SHP77 (cell line): Measurements from ENCODE around the gene KIF21A.
"Not testable (repeated sequence)": the region's sequence is repeated elsewhere in the genome, so short reads cannot be mapped to it uniquely, and the experiment has no call there.

ENCODE experiments used
- DNase-seq, 2 experiments: peaks; one replicate each; lab custom pipeline; 2025; lab: John Stamatoyannopoulos, UW

KIF21A gene

GRCh38 chr12:39341761-39342160 lies 101.2 kb downstream of the KIF21A start:
- no peak for DNase-seq

- no peak for DNase-seq
Observed at GRCh38 chr12:39341179-39341578, 101.7 kb downstream of the KIF21A start.

GRCh38 chr12:39332661-39333175 lies 110.2 kb downstream of the KIF21A start:
- no peak for DNase-seq

- no peak for DNase-seq
Observed at GRCh38 chr12:39331539-39332261, 111.2 kb downstream of the KIF21A start.

GRCh38 chr12:39329876-39330275 lies 113.0 kb downstream of the KIF21A start:
- DNase-seq = no peak

GRCh38 chr12:39329018-39329417 lies 113.9 kb downstream of the KIF21A start:
- no peak for DNase-seq

GRCh38 chr12:39327965-39328364 lies 115.0 kb downstream of the KIF21A start:
- no peak for DNase-seq

GRCh38 chr12:39327510-39327909 lies 115.4 kb downstream of the KIF21A start:
- no peak for DNase-seq

- no peak for DNase-seq
Observed at GRCh38 chr12:39319180-39319579, 123.7 kb downstream of the KIF21A start.

- no peak for DNase-seq
Observed at GRCh38 chr12:39314547-39314946, 128.4 kb downstream of the KIF21A start.

GRCh38 chr12:39309516-39309915 lies 133.4 kb downstream of the KIF21A start:
- DNase-seq = no peak

GRCh38 chr12:39301422-39301821 lies 141.5 kb downstream of the KIF21A start:
- DNase-seq = no peak

GRCh38 chr12:39300799-39301198 lies 142.1 kb downstream of the KIF21A start:
- DNase-seq = no peak

- DNase-seq = no peak
Observed at GRCh38 chr12:39297891-39298290, 145.0 kb downstream of the KIF21A start.

GRCh38 chr12:39296496-39296895 lies 146.4 kb downstream of the KIF21A start:
- DNase-seq = no peak

- DNase-seq = not testable (repeated sequence)
Observed at GRCh38 chr12:39295593-39295992, 147.3 kb downstream of the KIF21A start.

GRCh38 chr12:39294715-39295114 lies 148.2 kb downstream of the KIF21A start:
- no peak for DNase-seq

GRCh38 chr12:39292125-39292630 lies 150.7 kb downstream of the KIF21A start:
- no peak for DNase-seq

- no peak for DNase-seq
Observed at GRCh38 chr12:39287817-39288216, 155.1 kb downstream of the KIF21A start.

- no peak for DNase-seq
Observed at GRCh38 chr12:39287409-39287808, 155.5 kb downstream of the KIF21A start.

- DNase-seq = no peak
Observed at GRCh38 chr12:39278426-39278825, 164.5 kb downstream of the KIF21A start.

GRCh38 chr12:39277416-39277815 lies 165.5 kb downstream of the KIF21A start:
- no peak for DNase-seq

GRCh38 chr12:39275846-39276245 lies 167.1 kb downstream of the KIF21A start:
- DNase-seq = no peak
